ENCODE results near the gene PIGK.

The PIGK gene

GRCh38 chr1:77044133-77044849, 174.9 kb downstream of the PIGK start:
- no peak for ATAC-seq
- TF ChIP-seq GLIS3 (CRISPR knock-in tag; IDR thresholded peaks at IDR 0.05) (no peak), ESRRG (CRISPR knock-in tag; IDR thresholded peaks at IDR 0.05) (no peak), CSRNP3 (CRISPR knock-in tag; IDR thresholded peaks at IDR 0.05) (no peak), RARB (CRISPR knock-in tag; IDR thresholded peaks at IDR 0.05) (no peak), ZNF70 (CRISPR knock-in tag; IDR thresholded peaks at IDR 0.05) (no peak), ARNTL (CRISPR knock-in tag; IDR thresholded peaks at IDR 0.05; ENCODE audit: borderline replicate concordance, low read depth) (no peak), CREB5 (CRISPR knock-in tag; IDR thresholded peaks at IDR 0.05; ENCODE audit: low read depth) (no peak)

- no peak for TF ChIP-seq TOX (CRISPR knock-in tag; IDR thresholded peaks at IDR 0.05; ENCODE audit: borderline replicate concordance)
- no peak for TF ChIP-seq CREB5 (CRISPR knock-in tag; IDR thresholded peaks at IDR 0.05; ENCODE audit: low read depth)
- no peak for TF ChIP-seq TSHZ2 (CRISPR knock-in tag; IDR thresholded peaks at IDR 0.05)
- TF ChIP-seq SNAI2 (CRISPR knock-in tag; IDR thresholded peaks at IDR 0.05), result no peak
- TF ChIP-seq ZFP30 (CRISPR knock-in tag; IDR thresholded peaks at IDR 0.05), result no peak
- TF ChIP-seq RARB (CRISPR knock-in tag; IDR thresholded peaks at IDR 0.05), result no peak
- TF ChIP-seq ZNF565 (CRISPR knock-in tag; conservative IDR thresholded peaks at IDR 0.05; ENCODE audit: low read depth), result no peak
- no peak for TF ChIP-seq ISL1 (CRISPR knock-in tag; IDR thresholded peaks at IDR 0.05)
- no peak for TF ChIP-seq ZNF70 (CRISPR knock-in tag; IDR thresholded peaks at IDR 0.05)
- no peak for TF ChIP-seq TCF4 (CRISPR knock-in tag; IDR thresholded peaks at IDR 0.05; ENCODE audit: borderline replicate concordance)
- TF ChIP-seq OSR1 (CRISPR knock-in tag; IDR thresholded peaks at IDR 0.05), result no peak
- TF ChIP-seq ZC3H10 (CRISPR knock-in tag; IDR thresholded peaks at IDR 0.05), result no peak
- TF ChIP-seq PPARA (CRISPR knock-in tag; IDR thresholded peaks at IDR 0.05; ENCODE audit: borderline replicate concordance), result no peak
- no peak for TF ChIP-seq CSDC2 (CRISPR knock-in tag; IDR thresholded peaks at IDR 0.05)
- TF ChIP-seq ESRRG (CRISPR knock-in tag; IDR thresholded peaks at IDR 0.05), result no peak
- no peak for ATAC-seq
Measured at GRCh38 chr1:77040826-77041225, 178.4 kb downstream of the PIGK start.

GRCh38 chr1:77039739-77040138, 179.5 kb downstream of the PIGK start:
- TF ChIP-seq ISL1 (CRISPR knock-in tag; IDR thresholded peaks at IDR 0.05) (peak; percentile 57), ZFP3 (CRISPR knock-in tag; IDR thresholded peaks at IDR 0.05) (0 out of 2 replicates have a peak, but pooled peaks have one; percentile 30), RARB (CRISPR knock-in tag; IDR thresholded peaks at IDR 0.05) (no peak), BACH2 (CRISPR knock-in tag; IDR thresholded peaks at IDR 0.05; ENCODE audit: borderline replicate concordance) (no peak)
- ATAC-seq, result peak; percentile 98

GRCh38 chr1:77039111-77039510, 180.1 kb downstream of the PIGK start:
- ATAC-seq, result peak; percentile 35
- TF ChIP-seq GLIS3 (CRISPR knock-in tag; IDR thresholded peaks at IDR 0.05), result no peak
- TF ChIP-seq CSRNP3 (CRISPR knock-in tag; IDR thresholded peaks at IDR 0.05), result no peak
- TF ChIP-seq CSDC2 (CRISPR knock-in tag; IDR thresholded peaks at IDR 0.05), result no peak
- no peak for TF ChIP-seq BACH2 (CRISPR knock-in tag; IDR thresholded peaks at IDR 0.05; ENCODE audit: borderline replicate concordance)
- no peak for TF ChIP-seq ZFP3 (CRISPR knock-in tag; IDR thresholded peaks at IDR 0.05)
- TF ChIP-seq PPARA (CRISPR knock-in tag; IDR thresholded peaks at IDR 0.05; ENCODE audit: borderline replicate concordance), result no peak
- no peak for TF ChIP-seq ZNF70 (CRISPR knock-in tag; IDR thresholded peaks at IDR 0.05)
- no peak for TF ChIP-seq OSR1 (CRISPR knock-in tag; IDR thresholded peaks at IDR 0.05)
- TF ChIP-seq PATZ1 (CRISPR knock-in tag; IDR thresholded peaks at IDR 0.05; ENCODE audit: borderline replicate concordance), result no peak
- TF ChIP-seq CREB5 (CRISPR knock-in tag; IDR thresholded peaks at IDR 0.05; ENCODE audit: low read depth), result no peak
- no peak for TF ChIP-seq ZFP30 (CRISPR knock-in tag; IDR thresholded peaks at IDR 0.05)
- TF ChIP-seq SNAI2 (CRISPR knock-in tag; IDR thresholded peaks at IDR 0.05), result no peak
- TF ChIP-seq ARNTL (CRISPR knock-in tag; IDR thresholded peaks at IDR 0.05; ENCODE audit: borderline replicate concordance, low read depth), result no peak

Measured in SK-N-SH treated with all-trans-retinoic acid at 6 μM for 48 hours (cell line).